Activated CD8-positive, alpha-beta T cell treated with anti-CD3 and anti-CD28 coated beads for 36 hours (primary cell): ENCODE results near the gene ZDHHC12. TPM values are rescaled to one million over a fixed set of nuclear protein-coding genes. Genes with fewer than 3 reads are reported as not detected.

Experiments
- ATAC-seq: fragments of 200-7000 bp; cut with Tn5 transposase; one replicate; pipeline ENCODE4 v1.10.0; 2021; ENCODE audit warnings: mild to moderate bottlenecking, moderate library complexity
- CTCF ChIA-PET: fragments of 350-600 bp; sonication (Branson Sonifier 250); formaldehyde crosslinking; loops from one replicate; lab custom pipeline; 2021; ENCODE audit warnings: antibody characterized with exemption; lab: Charles Lee
- POLR2A ChIA-PET: fragments of 350-600 bp; sonication (Branson Sonifier 250); formaldehyde crosslinking; loops from one replicate; lab custom pipeline; 2021; ENCODE audit warnings: antibody characterized with exemption; lab: Charles Lee
- DNase-seq: peaks from one replicate; pipeline ENCODE4 v3.0.0-alpha.2; 2020
- H3K27ac Mint-ChIP-seq: one replicate; pipeline ENCODE4 v1.8.0; 2021; ENCODE audit warnings: mild to moderate bottlenecking, mixed read lengths
- H3K27me3 Mint-ChIP-seq: one replicate; pipeline ENCODE4 v1.8.0; 2021; ENCODE audit warnings: mixed read lengths
- H3K36me3 Mint-ChIP-seq: one replicate; pipeline ENCODE4 v1.8.0; 2021; ENCODE audit warnings: low read depth, mixed read lengths
- H3K4me1 Mint-ChIP-seq: one replicate; pipeline ENCODE4 v1.8.0; 2021; ENCODE audit warnings: low read depth, mixed read lengths
- H3K4me3 Mint-ChIP-seq: one replicate; pipeline ENCODE4 v1.8.0; 2021; ENCODE audit warnings: mild to moderate bottlenecking, moderate library complexity, mixed read lengths
- H3K9me3 Mint-ChIP-seq: one replicate; pipeline ENCODE4 v1.8.0; 2021; ENCODE audit warnings: mixed read lengths
- intact Hi-C: fragments of 100-400 bp; cut with micrococcal nuclease; formaldehyde crosslinking; loops from one replicate; pipeline ENCODE4 v1.10.0; 2022
- total RNA-seq, 2 experiments: library from RNA; stranded (reverse); gene quantifications; one replicate each; pipeline ENCODE4 v1.2.3, GENCODE V29; 2021
- TF ChIP-seq, protein P1 (sequence below): fragments of 200-600 bp; IDR thresholded peaks from one replicate; pipeline ENCODE4 v1.8.0; 2022; ENCODE audit warnings: antibody characterized with exemption, mild to moderate bottlenecking

ZDHHC12 gene
- total RNA-seq, 2 experiments from 2014 or later: 44.9 to 48.7 TPM

- DNase-seq (no peak), ATAC-seq (no peak)
- Mint-ChIP-seq H3K27me3 (no peaks in the 10 kb centered on the region), H3K36me3 (peaks cover 5% of the 10 kb centered on the region), H3K27ac (no peak overlapping the region), H3K4me3 (no peak overlapping the region), H3K9me3 (no peaks in the 10 kb centered on the region), H3K4me1 (peaks cover 7% of the 10 kb centered on the region)
- TF ChIP-seq, protein P1, sequence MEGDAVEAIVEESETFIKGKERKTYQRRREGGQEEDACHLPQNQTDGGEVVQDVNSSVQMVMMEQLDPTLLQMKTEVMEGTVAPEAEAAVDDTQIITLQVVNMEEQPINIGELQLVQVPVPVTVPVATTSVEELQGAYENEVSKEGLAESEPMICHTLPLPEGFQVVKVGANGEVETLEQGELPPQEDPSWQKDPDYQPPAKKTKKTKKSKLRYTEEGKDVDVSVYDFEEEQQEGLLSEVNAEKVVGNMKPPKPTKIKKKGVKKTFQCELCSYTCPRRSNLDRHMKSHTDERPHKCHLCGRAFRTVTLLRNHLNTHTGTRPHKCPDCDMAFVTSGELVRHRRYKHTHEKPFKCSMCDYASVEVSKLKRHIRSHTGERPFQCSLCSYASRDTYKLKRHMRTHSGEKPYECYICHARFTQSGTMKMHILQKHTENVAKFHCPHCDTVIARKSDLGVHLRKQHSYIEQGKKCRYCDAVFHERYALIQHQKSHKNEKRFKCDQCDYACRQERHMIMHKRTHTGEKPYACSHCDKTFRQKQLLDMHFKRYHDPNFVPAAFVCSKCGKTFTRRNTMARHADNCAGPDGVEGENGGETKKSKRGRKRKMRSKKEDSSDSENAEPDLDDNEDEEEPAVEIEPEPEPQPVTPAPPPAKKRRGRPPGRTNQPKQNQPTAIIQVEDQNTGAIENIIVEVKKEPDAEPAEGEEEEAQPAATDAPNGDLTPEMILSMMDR: no peak
- intact Hi-C loops: no loop called here
- ChIA-PET CTCF (interaction anchor here (1.8 kb wide), 1 partner anchor 30 kb away, joined by 4 read pairs; the partner anchor contains the start of gene PKN3), POLR2A (no interaction called here)
Measured at GRCh38 chr9:128731691-128732090, 7.8 kb upstream of the ZDHHC12 start.

- no peak for DNase-seq
- H3K4me3 Mint-ChIP-seq: no peak overlapping the region
- intact Hi-C loops: no loop called here
- no peak for ATAC-seq
- peaks cover 8% of the 10 kb centered on the region for H3K4me1 Mint-ChIP-seq
- H3K27me3 Mint-ChIP-seq: no peaks in the 10 kb centered on the region
- no peaks in the 10 kb centered on the region for H3K9me3 Mint-ChIP-seq
- no peak overlapping the region for H3K27ac Mint-ChIP-seq
- POLR2A ChIA-PET: no interaction called here
- TF ChIP-seq, protein P1: no peak
- H3K36me3 Mint-ChIP-seq: peaks cover 5% of the 10 kb centered on the region
- CTCF ChIA-PET: no interaction called here
Measured at GRCh38 chr9:128731093-128731492, 7.2 kb upstream of the ZDHHC12 start.

GRCh38 chr9:128729766-128730517, 6.0 kb upstream of the ZDHHC12 start:
- H3K4me1 Mint-ChIP-seq: peaks cover 15% of the 10 kb centered on the region
- no peaks in the 10 kb centered on the region for H3K27me3 Mint-ChIP-seq
- peaks cover 5% of the 10 kb centered on the region for H3K36me3 Mint-ChIP-seq
- intact Hi-C loops: no loop called here
- no peak overlapping the region for H3K27ac Mint-ChIP-seq
- no peak for DNase-seq
- TF ChIP-seq, protein P1: no peak
- CTCF ChIA-PET: no interaction called here
- no peak for ATAC-seq
- no peaks in the 10 kb centered on the region for H3K9me3 Mint-ChIP-seq
- no peak overlapping the region for H3K4me3 Mint-ChIP-seq
- POLR2A ChIA-PET: no interaction called here

DNA sequence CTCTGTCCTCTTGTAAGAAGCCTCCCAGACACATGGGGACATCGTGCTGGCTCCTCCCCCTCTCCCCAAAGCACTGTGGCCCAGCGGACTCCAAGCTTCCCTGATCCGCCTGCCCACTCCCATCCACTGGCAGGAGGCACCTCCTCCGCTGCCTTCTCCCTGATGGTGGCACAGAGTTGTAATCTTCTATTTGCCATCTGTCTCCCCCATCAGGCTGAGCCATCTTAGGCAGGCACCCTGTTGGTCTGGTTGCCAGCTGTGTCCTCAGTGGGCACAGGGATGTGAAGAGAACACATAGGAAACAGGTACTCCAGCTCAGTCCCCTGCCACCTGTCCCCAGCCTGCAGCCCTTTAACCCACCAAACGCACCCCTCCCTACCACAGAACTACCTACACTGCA, 5.4 kb upstream of the ZDHHC12 start:
- POLR2A ChIA-PET: no interaction called here
- no peak for ATAC-seq
- H3K4me3 Mint-ChIP-seq: no peak overlapping the region
- H3K9me3 Mint-ChIP-seq: no peaks in the 10 kb centered on the region
- no peak overlapping the region for H3K27ac Mint-ChIP-seq
- TF ChIP-seq, protein P1: no peak
- no peak for DNase-seq
- intact Hi-C loops: no loop called here
- CTCF ChIA-PET: no interaction called here
- peaks cover 20% of the 10 kb centered on the region for H3K4me1 Mint-ChIP-seq
- H3K27me3 Mint-ChIP-seq: no peaks in the 10 kb centered on the region
- peaks cover 3% of the 10 kb centered on the region for H3K36me3 Mint-ChIP-seq

- Mint-ChIP-seq H3K4me1 (peaks cover 25% of the 10 kb centered on the region), H3K27ac (no peak overlapping the region), H3K27me3 (no peaks in the 10 kb centered on the region), H3K36me3 (peaks cover 2% of the 10 kb centered on the region), H3K9me3 (no peaks in the 10 kb centered on the region), H3K4me3 (no peak overlapping the region)
- POLR2A ChIA-PET: interaction anchor here (0.6 kb wide), 1 partner anchor 67 kb away, joined by 3 read pairs; no protein-coding TSS in a partner anchor
- TF ChIP-seq, protein P1: no peak
- ATAC-seq (no peak), DNase-seq (no peak)
- intact Hi-C loops: no loop called here
- CTCF ChIA-PET: no interaction called here
Measured at GRCh38 chr9:128728298-128728697, 4.4 kb upstream of the ZDHHC12 start.
